Naive thymus-derived CD8-positive, alpha-beta T cell (primary cell): ENCODE data around the gene AGPAT1. TPM values are rescaled to one million over a fixed set of nuclear protein-coding genes. Genes with fewer than 3 reads are reported as not detected.

Source experiments
- ATAC-seq, 2 donors: fragments of 150-1000 bp; cut with Tn5 transposase in 1 of 2; sonication (Bioruptor Pico), chemical (Tn5 transposase) in 1 of 2; 1 replicate in 1 of 2; 2 replicates in 1 of 2; pipeline ENCODE4 v1.10.0; 2021; ENCODE audit warnings: mild to moderate bottlenecking in 2 of 2, moderate library complexity in 2 of 2
- POLR2A ChIA-PET: fragments of 350-600 bp; sonication (Branson Sonifier 250); formaldehyde crosslinking; loops from one replicate; lab custom pipeline; 2021; ENCODE audit warnings: antibody characterized with exemption; lab: Charles Lee
- DNase-seq, 10 donors: peaks; one replicate each; pipeline versions ENCODE4 v3.0.0 to v3.0.0-alpha.2; 2020 to 2022
- H3K27ac Mint-ChIP-seq, 10 donors: one replicate each; pipeline ENCODE4 v1.8.0; 2020 to 2022; ENCODE audit warnings: mild to moderate bottlenecking in 10 of 10, mixed read lengths in 10 of 10, moderate library complexity in 4 of 10, inconsistent platforms in 1 of 10
- H3K27me3 Mint-ChIP-seq, 5 donors: one replicate each; pipeline ENCODE4 v1.8.0; 2021 to 2022; ENCODE audit warnings: mixed read lengths in 5 of 5
- H3K36me3 Mint-ChIP-seq, 3 donors: one replicate each; pipeline ENCODE4 v1.8.0; 2020 to 2022; ENCODE audit warnings: mixed read lengths in 3 of 3, mild to moderate bottlenecking in 2 of 3, inconsistent platforms in 1 of 3
- H3K4me1 Mint-ChIP-seq, 4 donors: one replicate each; pipeline ENCODE4 v1.8.0; 2021 to 2022; ENCODE audit warnings: mixed read lengths in 4 of 4
- H3K4me3 Mint-ChIP-seq, 10 donors: one replicate each; pipeline ENCODE4 v1.8.0; 2020 to 2022; ENCODE audit warnings: mild to moderate bottlenecking in 10 of 10, mixed read lengths in 10 of 10, moderate library complexity in 6 of 10, inconsistent platforms in 1 of 10
- H3K9me3 Mint-ChIP-seq, 9 donors: one replicate each; pipeline ENCODE4 v1.8.0; 2020 to 2022; ENCODE audit warnings: mixed read lengths in 9 of 9, mild to moderate bottlenecking in 3 of 9, inconsistent platforms in 1 of 9, moderate library complexity in 1 of 9
- polyA plus RNA-seq, 3 donors: library from polyadenylated mRNA; unstranded; fragments of 300-500 nt; fragmentation: Illumina TruSeq; gene quantifications; one replicate each; pipeline ENCODE4 v1.2.3, GENCODE V29; 2021
- total RNA-seq, 8 experiments: library from RNA in 2 of 8; stranded (reverse) in 2 of 8; gene quantifications; one replicate each; pipeline ENCODE4 v1.2.3 and lab custom pipeline; 2021 to 2026

AGPAT1 gene
- total and polyA plus RNA-seq, 5 experiments from 2014 or later = 16.3 to 28.6 (median 19.5) TPM

DNA sequence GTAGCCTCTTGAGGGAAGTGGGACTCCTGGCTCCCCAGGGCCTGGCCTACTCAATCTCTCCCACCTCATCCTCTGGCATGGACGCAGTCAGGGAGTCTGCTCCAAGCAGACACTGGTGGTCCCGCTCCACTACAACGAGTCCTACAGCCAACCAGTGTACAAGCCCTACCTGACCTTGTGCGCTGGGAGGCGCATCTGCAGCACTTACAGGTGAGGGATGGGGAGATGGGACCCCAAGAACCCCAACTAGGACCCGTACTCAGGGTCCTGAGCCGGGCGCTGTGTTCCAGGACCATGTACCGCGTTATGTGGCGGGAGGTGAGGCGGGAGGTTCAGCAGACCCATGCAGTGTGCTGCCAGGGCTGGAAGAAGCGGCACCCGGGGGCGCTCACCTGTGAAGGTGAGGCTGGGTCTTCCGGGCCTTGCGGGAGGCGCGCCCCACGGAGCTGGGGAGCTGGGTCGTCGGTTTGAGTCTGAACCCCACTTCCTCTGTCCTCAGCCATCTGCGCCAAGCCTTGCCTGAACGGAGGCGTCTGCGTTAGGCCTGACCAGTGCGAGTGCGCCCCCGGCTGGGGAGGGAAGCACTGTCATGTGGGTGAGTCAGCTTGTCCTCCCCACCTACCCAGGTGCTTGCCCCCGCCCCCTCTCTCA is 9.3 kb downstream of the AGPAT1 start:
- H3K9me3 Mint-ChIP-seq = no peaks in the 10 kb centered on the region
- DNase-seq = peak in 1 of 10 donors; percentile 58
- H3K4me3 Mint-ChIP-seq = no peak overlapping the region
- POLR2A ChIA-PET = interaction anchor here (0.6 kb wide), 1 partner anchor 19 kb away, joined by 3 read pairs; no protein-coding TSS in a partner anchor
- peaks cover 3 to 39% (median 16%) of the 10 kb centered on the region in 4 donors for H3K4me1 Mint-ChIP-seq
- no peaks in the 10 kb centered on the region for H3K27me3 Mint-ChIP-seq
- peaks cover 0 to 61% (median 5%) of the 10 kb centered on the region in 3 donors for H3K36me3 Mint-ChIP-seq
- H3K27ac Mint-ChIP-seq = peak overlapping the region in 1 of 10 donors; percentile 75
- no peak for ATAC-seq

- Mint-ChIP-seq H3K9me3 (no peaks in the 10 kb centered on the region), H3K4me3 (no peak within 1 kb of the TSS), H3K36me3 (peaks cover 0 to 50% (median 0%) of the 10 kb centered on the region in 3 donors), H3K4me1 (peaks cover 0 to 17% (median 6%) of the 10 kb centered on the region in 4 donors), H3K27ac (peak within 1 kb of the TSS in 6 of 10 donors; percentile 27 to 73 (median 50)), H3K27me3 (no peaks in the 10 kb centered on the region)
- peak in 1 of 10 donors; percentile 46 for DNase-seq
- ATAC-seq = no peak
- POLR2A ChIA-PET = interaction anchor here (0.7 to 1.8 kb wide), 5 partner anchors 12 to 54 kb away, joined by 3 to 10 read pairs (median 3); partner anchors contain the start of genes AGPAT1 and PBX2
Measured at GRCh38 chr6:32164295-32164694, 11.6 kb downstream of the AGPAT1 start, which contains the start of gene EGFL8. TSS of gene EGFL8 (plus strand) at chr6:32164595. CDS start at chr6:32166166, 1,571 bp downstream.

DNA sequence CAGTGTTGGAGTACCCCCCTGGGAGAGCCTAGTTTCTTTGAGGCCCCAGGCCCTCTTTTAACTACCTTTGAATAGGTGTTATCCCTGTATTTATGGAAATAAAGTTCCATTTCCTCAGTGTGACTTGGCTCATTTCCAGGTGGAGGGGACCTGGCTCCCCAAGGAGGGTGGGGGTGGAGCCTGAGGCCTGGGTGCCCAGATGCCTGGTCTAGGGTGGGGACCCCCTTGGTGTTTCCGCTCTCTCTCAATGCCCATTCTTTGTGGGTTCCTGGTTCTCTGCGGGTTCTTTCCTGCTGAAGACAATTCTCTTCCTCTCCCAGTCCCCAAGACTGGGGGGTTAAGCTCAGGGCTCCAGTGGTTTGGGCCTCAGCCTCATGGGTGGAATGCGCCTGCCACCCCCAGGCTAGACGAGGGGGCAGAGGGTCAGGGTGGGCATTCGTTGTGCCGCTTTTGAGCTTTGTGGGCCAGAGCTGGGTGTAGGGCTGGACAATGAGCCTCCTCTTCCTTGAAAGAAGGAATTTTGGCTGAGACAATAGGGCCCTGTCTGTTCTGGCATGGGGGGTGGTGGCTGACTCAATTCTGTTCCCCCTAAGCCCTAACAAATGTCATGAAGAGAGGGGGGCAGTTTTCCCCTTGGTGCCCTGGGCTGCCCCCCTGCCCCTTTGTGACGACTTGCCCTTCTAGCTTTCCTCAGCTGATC is 12.2 kb downstream of the AGPAT1 start:
- Mint-ChIP-seq H3K36me3 (peaks cover 0 to 49% (median 0%) of the 10 kb centered on the region in 3 donors), H3K27ac (peak overlapping the region in 3 of 10 donors; percentile 27 to 53 (median 47)), H3K4me1 (peaks cover 0 to 14% (median 4%) of the 10 kb centered on the region in 4 donors), H3K4me3 (no peak overlapping the region), H3K9me3 (no peaks in the 10 kb centered on the region), H3K27me3 (no peaks in the 10 kb centered on the region)
- DNase-seq = peak in 1 of 10 donors; percentile 7
- POLR2A ChIA-PET = interaction anchor here (0.7 to 1.8 kb wide), 4 partner anchors 13 to 32 kb away, joined by 3 to 10 read pairs (median 3); partner anchors contain the start of genes AGPAT1 and PBX2
- ATAC-seq = no peak

GRCh38 chr6:32158052-32158451 is 17.8 kb downstream of the AGPAT1 start:
- Mint-ChIP-seq H3K9me3 (no peaks in the 10 kb centered on the region), H3K36me3 (peaks cover 6 to 40% (median 8%) of the 10 kb centered on the region in 3 donors), H3K27me3 (no peaks in the 10 kb centered on the region), H3K4me3 (no peak overlapping the region), H3K27ac (no peak overlapping the region), H3K4me1 (peaks cover 21 to 34% (median 23%) of the 10 kb centered on the region in 4 donors)
- ATAC-seq (no peak), DNase-seq (no peak)
- POLR2A ChIA-PET = interaction anchor here (2.3 kb wide), 1 partner anchor 19 kb away, joined by 10 read pairs; no protein-coding TSS in a partner anchor

GRCh38 chr6:32156891-32157290 is 19.0 kb downstream of the AGPAT1 start:
- no peak for ATAC-seq
- no peaks in the 10 kb centered on the region for H3K9me3 Mint-ChIP-seq
- H3K4me3 Mint-ChIP-seq = no peak overlapping the region
- H3K27ac Mint-ChIP-seq = no peak overlapping the region
- H3K4me1 Mint-ChIP-seq = peaks cover 28 to 46% (median 34%) of the 10 kb centered on the region in 4 donors
- H3K36me3 Mint-ChIP-seq = peaks cover 6 to 32% (median 8%) of the 10 kb centered on the region in 3 donors
- peak in 1 of 10 donors; percentile 26 for DNase-seq
- no peaks in the 10 kb centered on the region for H3K27me3 Mint-ChIP-seq
- POLR2A ChIA-PET = no interaction called here

DNA sequence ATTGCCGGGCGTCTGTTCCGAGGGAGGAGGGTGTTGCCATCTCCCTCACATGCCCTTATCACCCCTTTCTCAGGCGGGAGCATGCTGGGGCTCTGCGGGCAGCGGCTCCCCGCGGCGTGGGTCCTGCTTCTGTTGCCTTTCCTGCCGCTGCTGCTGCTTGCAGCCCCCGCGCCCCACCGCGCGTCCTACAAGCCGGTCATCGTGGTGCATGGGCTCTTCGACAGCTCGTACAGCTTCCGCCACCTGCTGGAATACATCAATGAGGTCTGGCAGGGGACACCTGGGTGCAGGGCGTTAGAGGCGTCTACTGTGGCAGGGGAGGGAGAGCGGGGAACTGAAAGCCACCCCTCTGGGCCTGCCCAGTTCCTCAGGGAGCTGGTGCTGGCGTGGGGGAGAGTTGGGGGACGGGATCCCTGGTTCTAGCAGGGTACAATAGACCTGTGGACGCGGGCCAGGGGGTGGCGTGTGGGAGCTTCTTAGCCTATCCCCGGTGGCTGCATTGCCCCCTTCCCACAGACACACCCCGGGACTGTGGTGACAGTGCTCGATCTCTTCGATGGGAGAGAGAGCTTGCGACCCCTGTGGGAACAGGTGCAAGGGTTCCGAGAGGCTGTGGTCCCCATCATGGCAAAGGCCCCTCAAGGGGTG is 21.2 kb downstream of the AGPAT1 start:
- H3K9me3 Mint-ChIP-seq = no peaks in the 10 kb centered on the region
- H3K4me1 Mint-ChIP-seq = peaks cover 41 to 69% (median 49%) of the 10 kb centered on the region in 4 donors
- POLR2A ChIA-PET = interaction anchor here (0.8 to 1.6 kb wide), 6 partner anchors 22 to 690 kb away, joined by 3 to 9 read pairs (median 4); partner anchors contain the start of gene AGPAT1
- H3K27ac Mint-ChIP-seq = peak overlapping the region; percentile 87 to 99 (median 98)
- peak; percentile 61 to 73 for ATAC-seq
- peaks cover 6 to 30% (median 8%) of the 10 kb centered on the region in 3 donors for H3K36me3 Mint-ChIP-seq
- DNase-seq = peak; percentile 45 to 87 (median 66)
- peak overlapping the region; percentile 88 to 100 (median 98) for H3K4me3 Mint-ChIP-seq
- peaks cover 0 to 13% (median 4%) of the 10 kb centered on the region in 5 donors for H3K27me3 Mint-ChIP-seq

DNA sequence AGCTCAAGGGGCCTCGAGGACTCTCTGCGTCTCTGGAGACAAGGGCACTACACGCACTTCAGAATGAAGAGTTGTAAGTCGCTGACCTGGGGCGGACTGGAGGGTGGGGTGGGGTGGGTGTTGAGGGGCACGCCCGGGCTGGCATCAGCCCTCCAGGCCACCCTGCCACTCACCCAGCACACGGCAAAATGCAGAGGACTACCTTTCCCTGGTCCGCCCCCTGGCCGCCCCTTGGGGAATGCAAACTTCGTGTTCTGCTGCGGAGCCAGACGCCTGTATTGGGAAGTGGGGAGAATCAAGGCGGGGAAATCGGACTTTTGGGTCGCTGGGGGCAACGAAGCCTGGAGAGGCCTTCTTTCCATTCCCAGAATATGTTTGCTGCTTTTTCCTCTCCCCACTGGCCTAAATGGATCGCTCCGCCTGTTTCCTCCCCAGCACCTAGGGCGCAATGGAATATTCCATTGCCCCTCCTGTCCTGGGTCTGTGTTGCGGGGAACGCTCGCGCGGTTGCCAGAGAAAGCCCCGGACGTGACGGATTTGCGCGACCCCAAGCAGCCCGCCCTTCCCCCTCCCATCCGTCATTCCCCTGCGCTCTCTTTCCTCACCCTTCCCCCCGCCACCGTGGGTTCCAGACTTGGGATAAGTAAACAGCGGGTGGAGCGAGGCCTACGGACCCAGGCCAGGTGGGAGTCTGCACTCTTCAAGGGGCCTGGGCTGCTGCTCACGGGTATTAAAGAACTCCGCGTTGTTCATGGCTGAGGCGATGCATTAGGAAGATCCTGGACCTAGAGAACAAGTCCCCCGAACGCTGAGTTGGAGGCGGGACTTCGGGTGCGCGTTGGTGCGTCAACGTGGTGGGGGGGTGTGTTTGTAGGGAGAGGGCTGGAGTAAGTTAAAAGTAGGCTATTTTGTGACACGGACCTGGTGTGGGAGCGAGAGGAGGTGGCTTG is 22.0 kb downstream of the AGPAT1 start, which contains the start of gene PPT2:
Gene PPT2, plus strand, starts transcription at position 578 of the 950 bp plus-strand sequence. CDS start 454 bp downstream, outside the sequence.
- peaks cover 45 to 73% (median 53%) of the 10 kb centered on the region in 4 donors for H3K4me1 Mint-ChIP-seq
- peaks cover 6 to 24% (median 8%) of the 10 kb centered on the region in 3 donors for H3K36me3 Mint-ChIP-seq
- peaks cover 0 to 16% (median 4%) of the 10 kb centered on the region in 5 donors for H3K27me3 Mint-ChIP-seq
- peak within 1 kb of the TSS; percentile 88 to 100 (median 98) for H3K4me3 Mint-ChIP-seq
- peak; percentile 60 to 92 (median 83) for DNase-seq
- peak within 1 kb of the TSS; percentile 87 to 99 (median 98) for H3K27ac Mint-ChIP-seq
- peak; percentile 65 to 79 for ATAC-seq
- H3K9me3 Mint-ChIP-seq = no peaks in the 10 kb centered on the region
- POLR2A ChIA-PET = interaction anchor here (0.6 to 1.6 kb wide), 6 partner anchors 23 to 691 kb away, joined by 3 to 9 read pairs (median 4); partner anchors contain the start of gene AGPAT1

GRCh38 chr6:32152769-32153563 is 22.9 kb downstream of the AGPAT1 start:
- no peak for ATAC-seq
- H3K27ac Mint-ChIP-seq = peak overlapping the region; percentile 80 to 99 (median 92)
- POLR2A ChIA-PET = interaction anchor here (0.6 to 1.9 kb wide), 8 partner anchors 17 to 54 kb away, joined by 3 to 21 read pairs (median 6); partner anchors contain the start of genes ATF6B, FKBPL, GPSM3 and PBX2

GRCh38 chr6:32151863-32152768 is 23.8 kb downstream of the AGPAT1 start, which contains the start of gene PRRT1:
TSS of gene PRRT1 (minus strand) at chr6:32151939. CDS start at chr6:32151827, 112 bp downstream.
- DNase-seq (peak in 3 of 10 donors; percentile 27 to 61 (median 34)), ATAC-seq (no peak)
- POLR2A ChIA-PET = interaction anchor here (1.0 to 1.9 kb wide), 8 partner anchors 16 to 180 kb away, joined by 3 to 21 read pairs (median 6); partner anchors contain the start of genes ATF6B, DXO, FKBPL and GPSM3
- H3K9me3 Mint-ChIP-seq = no peaks in the 10 kb centered on the region
- peaks cover 0 to 13% (median 0%) of the 10 kb centered on the region in 3 donors for H3K36me3 Mint-ChIP-seq
- H3K4me3 Mint-ChIP-seq = peak within 1 kb of the TSS; percentile 81 to 100 (median 91)
- peaks cover 0 to 27% (median 4%) of the 10 kb centered on the region in 5 donors for H3K27me3 Mint-ChIP-seq
- H3K27ac Mint-ChIP-seq = peak within 1 kb of the TSS; percentile 79 to 99 (median 93)
- peaks cover 45 to 76% (median 66%) of the 10 kb centered on the region in 4 donors for H3K4me1 Mint-ChIP-seq

More at GRCh38 chr6:32152769-32153563, 22.9 kb downstream of the AGPAT1 start:
- Mint-ChIP-seq H3K4me1 (peaks cover 50 to 82% (median 61%) of the 10 kb centered on the region in 4 donors), H3K36me3 (peaks cover 0 to 21% (median 4%) of the 10 kb centered on the region in 3 donors), H3K27me3 (peaks cover 0 to 23% (median 4%) of the 10 kb centered on the region in 5 donors), H3K4me3 (peak overlapping the region; percentile 64 to 100 (median 86)), H3K9me3 (no peaks in the 10 kb centered on the region)
- peak in 3 of 10 donors; percentile 5 to 62 (median 8) for DNase-seq
